H1 (cell line): Measurements from ENCODE around the gene MICALL2. TPM values are rescaled to one million over a fixed set of nuclear protein-coding genes. Genes with fewer than 3 reads are reported as not detected.

Experiments
- CTCF ChIA-PET: fragments of 300-600 bp; sonication (Branson Sonifier 250); formaldehyde crosslinking; loops from one replicate; lab custom pipeline; 2021; ENCODE audit not compliant: partially characterized antibody; lab: Charles Lee
- POLR2A ChIA-PET: fragments of 300-600 bp; sonication (Branson Sonifier 250); formaldehyde crosslinking; loops from one replicate; lab custom pipeline; 2021; ENCODE audit warnings: inconsistent platforms; ENCODE audit not compliant: partially characterized antibody; lab: Charles Lee
- DNase-seq, 2 experiments: peaks; one replicate each; pipeline versions ENCODE4 v3.0.0 to v3.0.0-alpha.2; 2010 to 2022; ENCODE audit warnings: low spot score in 2 of 2, low read depth in 1 of 2, mixed read lengths in 1 of 2
- FAIRE-seq: peaks from 2 replicates; lab custom pipeline; 2011; peaks lifted over from hg19 to GRCh38; lab: Jason Lieb, UNC
- H2AFZ ChIP-seq: 2 replicates; pipeline ENCODE4 v1.8.1; 2012; ENCODE audit warnings: low read length, inconsistent platforms
- H2AK5ac ChIP-seq: 2 replicates; pipeline ENCODE4 v1.6.1; 2013; ENCODE audit warnings: low read depth, low read length
- H2BK120ac ChIP-seq: replicated peaks from 2 replicates; pipeline ENCODE3; 2013; ENCODE audit warnings: low read depth, low read length, inconsistent platforms
- H2BK12ac ChIP-seq: 2 replicates; pipeline ENCODE4 v1.6.1; 2013; ENCODE audit warnings: low read depth, low read length
- H2BK15ac ChIP-seq: 2 replicates; pipeline ENCODE4 v1.6.1; 2013; ENCODE audit warnings: low read length
- H2BK20ac ChIP-seq: 2 replicates; pipeline ENCODE4 v1.6.1; 2013; ENCODE audit warnings: low read length
- H2BK5ac ChIP-seq: 2 replicates; pipeline ENCODE4 v1.6.1; 2013; ENCODE audit warnings: low read depth, low read length
- H3K14ac ChIP-seq: 2 replicates; pipeline ENCODE4 v1.6.1; 2013; ENCODE audit warnings: inconsistent platforms; ENCODE audit not compliant: insufficient read length
- H3K18ac ChIP-seq: 2 replicates; pipeline ENCODE4 v1.6.1; 2013; ENCODE audit warnings: low read length; ENCODE audit errors: extremely low read depth
- H3K23ac ChIP-seq: 2 replicates; pipeline ENCODE4 v1.6.1; 2013; ENCODE audit warnings: inconsistent platforms; ENCODE audit not compliant: insufficient read length
- H3K23me2 ChIP-seq: 2 replicates; pipeline ENCODE4 v1.6.1; 2013; ENCODE audit warnings: low read depth, low read length
- H3K27ac ChIP-seq: 2 replicates; pipeline ENCODE4 v1.6.1; 2011; ENCODE audit warnings: low read depth, low read length, inconsistent platforms
- H3K27me3 ChIP-seq, 4 experiments: replicated peaks in 1 of 4; 1 replicate in 1 of 4; 2 replicates in 3 of 4; pipeline versions ENCODE4 v1.6.1 to v1.8.1; 2011 to 2013; ENCODE audit warnings: low read length in 3 of 4, mild to moderate bottlenecking in 3 of 4, inconsistent platforms in 2 of 4, mixed read lengths in 2 of 4, moderate library complexity in 1 of 4; ENCODE audit not compliant: control insufficient read depth in 3 of 4, insufficient read depth in 3 of 4; ENCODE audit errors: extremely low read depth in 1 of 4
- H3K36me3 ChIP-seq, 4 experiments: 2 replicates each; pipeline versions ENCODE4 v1.6.1 to v1.8.1; 2011 to 2013; ENCODE audit warnings: mild to moderate bottlenecking in 4 of 4, low read length in 3 of 4, moderate library complexity in 2 of 4, control low read depth in 1 of 4, inconsistent platforms in 1 of 4; ENCODE audit not compliant: insufficient read depth in 4 of 4, control insufficient read depth in 2 of 4
- H3K4ac ChIP-seq: replicated peaks from 2 replicates; pipeline ENCODE3; 2013; ENCODE audit warnings: low read length, low read depth, mixed read lengths, inconsistent platforms; ENCODE audit not compliant: insufficient read length
- H3K4me1 ChIP-seq, 4 experiments: replicated peaks in 1 of 4; 1 replicate in 1 of 4; 2 replicates in 3 of 4; pipeline versions ENCODE4 v1.6.1 to v1.8.1; 2011 to 2013; ENCODE audit warnings: low read length in 3 of 4, inconsistent platforms in 2 of 4, mixed read lengths in 1 of 4; ENCODE audit not compliant: insufficient read depth in 4 of 4, control insufficient read depth in 3 of 4
- H3K4me2 ChIP-seq, 2 experiments: 2 replicates each; pipeline versions ENCODE4 v1.6.1 to v1.8.1; 2011 to 2013; ENCODE audit warnings: low read depth in 2 of 2, low read length in 2 of 2, control low read depth in 1 of 2, inconsistent platforms in 1 of 2, mild to moderate bottlenecking in 1 of 2; ENCODE audit not compliant: insufficient read depth in 1 of 2
- H3K4me3 ChIP-seq, 4 experiments: fragments of 200-600, 300-600 bp in 1 of 4; sonication (generic), shearing (Covaris generic), sonication (Bioruptor Twin) in 1 of 4; 2 replicates each; pipeline versions ENCODE4 v1.5.1 to v1.8.1; 2011 to 2016; ENCODE audit warnings: low read length in 4 of 4, low read depth in 3 of 4, control low read depth in 2 of 4, inconsistent platforms in 2 of 4, mild to moderate bottlenecking in 2 of 4, mixed read lengths in 1 of 4, moderate library complexity in 1 of 4; ENCODE audit not compliant: insufficient read depth in 2 of 4; ENCODE audit errors: extremely low read depth in 1 of 4
- H3K56ac ChIP-seq: replicated peaks from 2 replicates; pipeline ENCODE3; 2013; ENCODE audit warnings: low read depth, mild to moderate bottlenecking, mixed read lengths, low read length, inconsistent platforms; ENCODE audit not compliant: insufficient read length
- H3K79me1 ChIP-seq: 2 replicates; pipeline ENCODE4 v1.6.1; 2013; ENCODE audit warnings: low read depth, low read length, control low read depth
- H3K79me2 ChIP-seq, 2 experiments: 2 replicates each; pipeline versions ENCODE4 v1.6.1 to v1.8.1; 2012 to 2013; ENCODE audit warnings: low read length in 2 of 2, mild to moderate bottlenecking in 2 of 2, inconsistent platforms in 1 of 2; ENCODE audit not compliant: insufficient read depth in 2 of 2, control insufficient read depth in 1 of 2
- H3K9ac ChIP-seq, 4 experiments: replicated peaks in 1 of 4; 1 replicate in 1 of 4; 2 replicates in 3 of 4; pipeline versions ENCODE4 v1.6.1 to v1.8.1; 2011 to 2013; ENCODE audit warnings: low read depth in 3 of 4, low read length in 3 of 4, control low read depth in 2 of 4, mild to moderate bottlenecking in 2 of 4, moderate library complexity in 2 of 4, inconsistent platforms in 1 of 4; ENCODE audit errors: extremely low read depth in 1 of 4
- H3K9me3 ChIP-seq, 2 experiments: 2 replicates each; pipeline versions ENCODE4 v1.6.1 to v1.8.1; 2012 to 2013; ENCODE audit warnings: mild to moderate bottlenecking in 2 of 2, moderate library complexity in 2 of 2, control low read depth in 1 of 2, inconsistent platforms in 1 of 2, low read depth in 1 of 2, low read length in 1 of 2, mixed read lengths in 1 of 2; ENCODE audit not compliant: insufficient read depth in 2 of 2
- H4K20me1 ChIP-seq, 2 experiments: replicated peaks in 1 of 2; 2 replicates each; pipeline versions ENCODE3 to v1.8.1; 2011 to 2013; ENCODE audit warnings: inconsistent platforms in 2 of 2, low read length in 2 of 2, mild to moderate bottlenecking in 1 of 2; ENCODE audit not compliant: insufficient read depth in 2 of 2, control insufficient read depth in 1 of 2
- H4K5ac ChIP-seq: 2 replicates; pipeline ENCODE4 v1.6.1; 2013; ENCODE audit warnings: low read length, low read depth, mixed read lengths, inconsistent platforms; ENCODE audit not compliant: insufficient read length
- H4K8ac ChIP-seq: 2 replicates; pipeline ENCODE4 v1.8.0; 2013; ENCODE audit warnings: mild to moderate bottlenecking, moderate library complexity, low read length, inconsistent platforms; ENCODE audit not compliant: insufficient read depth; ENCODE audit errors: extremely low read depth
- H4K91ac ChIP-seq: replicated peaks from 2 replicates; pipeline ENCODE3; 2013; ENCODE audit warnings: low read length, mixed read lengths, inconsistent platforms; ENCODE audit not compliant: insufficient read length
- GABPA ChIP-seq: IDR thresholded peaks from 2 replicates; pipeline ENCODE4 v1.6.1; 2011; ENCODE audit warnings: mild to moderate bottlenecking, low read length, moderate library complexity, borderline replicate concordance; ENCODE audit not compliant: insufficient read depth
- GTF2F1 ChIP-seq: IDR thresholded peaks from 2 replicates; pipeline ENCODE4 v1.6.1; 2012; ENCODE audit warnings: low read depth, low read length, improper control_type of control experiment, borderline replicate concordance
- HDAC6 ChIP-seq: IDR thresholded peaks from one replicate; pipeline ENCODE4 v1.7.1; 2012; ENCODE audit warnings: low read depth, mild to moderate bottlenecking, inconsistent platforms, low read length, moderate library complexity
- JUN ChIP-seq: IDR thresholded peaks from 2 replicates; pipeline ENCODE4 v1.6.1; 2011; ENCODE audit warnings: low read depth, mild to moderate bottlenecking, improper control_type of control experiment, low read length
- MAFK ChIP-seq: IDR thresholded peaks from 2 replicates; pipeline ENCODE4 v1.6.1; 2012; ENCODE audit warnings: low read depth, mild to moderate bottlenecking, improper control_type of control experiment, low read length
- NRF1 ChIP-seq: IDR thresholded peaks from 2 replicates; pipeline ENCODE4 v1.6.1; 2011; ENCODE audit warnings: mild to moderate bottlenecking, low read depth, low read length, improper control_type of control experiment
- PHF8 ChIP-seq: fragments of 200-600 bp; sonication (generic); conservative IDR thresholded peaks from 2 replicates; pipeline ENCODE4 v1.7.1; 2012; ENCODE audit warnings: low read depth, mild to moderate bottlenecking, inconsistent platforms, low read length, moderate library complexity
- RFX5 ChIP-seq: IDR thresholded peaks from 2 replicates; pipeline ENCODE4 v1.6.1; 2011; ENCODE audit warnings: low read depth, low read length, improper control_type of control experiment, borderline replicate concordance
- RXRA ChIP-seq: IDR thresholded peaks from 2 replicates; pipeline ENCODE4 v1.6.1; 2011; ENCODE audit warnings: low read depth, mild to moderate bottlenecking, low read length, moderate library complexity; ENCODE audit not compliant: insufficient read depth
- SAP30 ChIP-seq: fragments of 300-600 bp; sonication (generic); IDR thresholded peaks from 2 replicates; pipeline ENCODE4 v1.7.1; 2012; ENCODE audit warnings: low read length, moderate library complexity, mild to moderate bottlenecking, inconsistent platforms; ENCODE audit not compliant: insufficient read depth, insufficient replicate concordance
- SRF ChIP-seq: IDR thresholded peaks from 2 replicates; pipeline ENCODE4 v1.6.1; 2011; ENCODE audit warnings: mild to moderate bottlenecking, low read depth, low read length, moderate library complexity
- SUZ12 ChIP-seq: fragments of 200-600 bp; sonication (generic); IDR thresholded peaks from 2 replicates; pipeline ENCODE4 v1.6.1; 2012; ENCODE audit warnings: mild to moderate bottlenecking, inconsistent platforms, low read length, moderate library complexity, mixed read lengths
- TAF7 ChIP-seq: optimal IDR thresholded peaks from 2 replicates; pipeline ENCODE3; 2011; ENCODE audit warnings: low read depth, mild to moderate bottlenecking, inconsistent platforms, low read length, moderate library complexity, borderline replicate concordance
- TBP ChIP-seq: IDR thresholded peaks from 2 replicates; pipeline ENCODE4 v1.6.1; 2011; ENCODE audit warnings: low read depth, low read length, improper control_type of control experiment
- TEAD4 ChIP-seq: IDR thresholded peaks from 2 replicates; pipeline ENCODE4 v1.6.1; 2012; ENCODE audit warnings: low read depth, low read length, inconsistent platforms, mixed read lengths
- WGBS, 2 experiments: shearing (Covaris generic) in 1 of 2; methylation state at CpG; one replicate each; pipeline versions ENCODE4 v1.1.6 to v1.1.7; 2013 to 2015; ENCODE audit warnings: low lambda C conversion rate in 2 of 2, mixed read lengths in 2 of 2, inconsistent platforms in 1 of 2, low coverage in 1 of 2, missing lambda C conversion rate in 1 of 2; ENCODE audit not compliant: insufficient replicate concordance in 2 of 2, insufficient coverage in 1 of 2, insufficient read length in 1 of 2; ENCODE audit errors: extremely low coverage in 1 of 2, missing lambda C conversion rate in 1 of 2; 5-methylcytosine and 5-hydroxymethylcytosine counted together
- polyA plus RNA-seq, 7 experiments: library from polyadenylated mRNA; depleted of rRNA in 3 of 7; stranded (reverse) in 5 of 7; unstranded in 2 of 7; fragments of >200 nt in 5 of 7; fragments of 200-250 nt in 2 of 7; gene quantifications; 1 replicate in 5 of 7; 2 replicates in 1 of 7; 4 replicates in 1 of 7; pipeline versions ENCODE4 v1.2.1 to v1.2.3, GENCODE V29; 2011 to 2013; ENCODE audit warnings: missing spikeins in 2 of 7, mixed read lengths in 2 of 7
- total RNA-seq: library from RNA; stranded (reverse); fragmentation: NEBNext Ultra II Directional; extraction: Animal tissue kit (Norgen Biotek cat#: 25700); gene quantifications from 2 replicates; pipeline ENCODE4 v1.2.1, GENCODE V29; 2021

The MICALL2 gene
- total and polyA plus RNA-seq, 2 of the 8 experiments (the other 6 are each of a cell fraction or from before 2014, with no cell fraction given): 5.3 to 8.5 TPM

DNA sequence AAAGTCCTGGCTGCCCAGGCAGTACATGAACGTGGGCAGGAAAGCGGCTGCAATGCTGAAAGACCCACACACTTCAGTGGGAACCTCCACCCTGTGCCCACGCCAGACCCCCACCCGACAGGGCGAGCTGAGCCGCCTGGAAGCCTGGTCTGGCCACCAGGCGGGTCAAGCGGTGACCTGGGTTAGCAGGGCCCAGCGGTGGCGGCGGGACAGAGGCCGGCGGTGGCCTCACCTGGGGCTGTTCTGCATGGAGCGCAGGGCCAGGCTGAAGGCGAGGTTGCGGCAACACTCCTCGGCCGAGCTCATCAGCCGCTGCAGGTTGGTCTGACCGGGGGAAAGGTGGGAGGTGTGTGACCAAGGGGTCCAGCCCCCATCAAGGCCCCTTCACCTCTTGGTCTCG lies 11.6 kb upstream of the MICALL2 start:
- H3K4ac ChIP-seq: no peak overlapping the region
- H2BK15ac ChIP-seq: no peak overlapping the region
- no peak overlapping the region for H2BK5ac ChIP-seq
- H2AK5ac ChIP-seq: no peak overlapping the region
- no peak overlapping the region for H4K91ac ChIP-seq
- no peak overlapping the region for H3K9ac ChIP-seq
- no peak overlapping the region for H2BK120ac ChIP-seq
- no peak overlapping the region for H3K4me3 ChIP-seq
- no peaks in the 10 kb centered on the region for H3K79me2 ChIP-seq
- H2AFZ ChIP-seq: no peak overlapping the region
- no peak overlapping the region for H3K18ac ChIP-seq
- H3K23me2 ChIP-seq: no peaks in the 10 kb centered on the region
- H3K4me2 ChIP-seq: no peak overlapping the region
- H3K27me3 ChIP-seq: no peaks in the 10 kb centered on the region
- no peak overlapping the region for H2BK20ac ChIP-seq
- H2BK12ac ChIP-seq: no peak overlapping the region
- H3K79me1 ChIP-seq: no peaks in the 10 kb centered on the region
- WGBS, 2 experiments: 94% methylated on average over 12 of the region's 21 CpGs; no CpG with 5 or more reads in 1 of the 2 experiments
- H3K56ac ChIP-seq: no peak overlapping the region
- FAIRE-seq: no peak
- H3K27ac ChIP-seq: no peak overlapping the region
- peaks cover 10 to 54% (median 14%) of the 10 kb centered on the region in 4 experiments for H3K36me3 ChIP-seq
- no peak for DNase-seq
- ChIA-PET POLR2A (interaction anchor here (0.9 to 1.0 kb wide), 2 partner anchors 10 to 27 kb away, joined by 3 read pairs; no protein-coding TSS in a partner anchor), CTCF (interaction anchor here (0.6 to 1.0 kb wide), 2 partner anchors 39 to 114 kb away, joined by 4 read pairs; no protein-coding TSS in a partner anchor)
- no peak overlapping the region for H3K14ac ChIP-seq
- no peak overlapping the region for H3K23ac ChIP-seq
- H4K20me1 ChIP-seq: peaks cover 0 to 11% of the 10 kb centered on the region in 2 experiments
- no peaks in the 10 kb centered on the region for H3K9me3 ChIP-seq
- no peak overlapping the region for H4K8ac ChIP-seq
- no peaks in the 10 kb centered on the region; a peak in 2 of 7 replicates for H3K4me1 ChIP-seq
- no peak overlapping the region for H4K5ac ChIP-seq
- TF ChIP-seq RFX5: no peak
- no peak for TF ChIP-seq RXRA
- TF ChIP-seq TEAD4: no peak
- no peak for TF ChIP-seq GTF2F1
- no peak for TF ChIP-seq SAP30
- no peak for TF ChIP-seq SRF
- no peak for TF ChIP-seq JUN
- no peak for TF ChIP-seq PHF8
- TF ChIP-seq GABPA: no peak
- TF ChIP-seq TAF7: no peak
- no peak for TF ChIP-seq TBP
- no peak for TF ChIP-seq SUZ12
- TF ChIP-seq NRF1: no peak
- no peak for TF ChIP-seq MAFK
- TF ChIP-seq HDAC6: no peak
